ENCODE data around the gene NUDT8.

The NUDT8 gene

GRCh38 chr11:67633758-67634365, 4.1 kb upstream of the NUDT8 start:
- no peak for TF ChIP-seq ZNF565 (CRISPR knock-in tag; conservative IDR thresholded peaks at IDR 0.05; ENCODE audit: low read depth)
- no peak for TF ChIP-seq BACH2 (CRISPR knock-in tag; IDR thresholded peaks at IDR 0.05; ENCODE audit: borderline replicate concordance)
- no peak for TF ChIP-seq TSHZ2 (CRISPR knock-in tag; IDR thresholded peaks at IDR 0.05)
- TF ChIP-seq OSR1 (CRISPR knock-in tag; IDR thresholded peaks at IDR 0.05) = no peak
- no peak for TF ChIP-seq POU6F1 (CRISPR knock-in tag; IDR thresholded peaks at IDR 0.05; ENCODE audit: borderline replicate concordance, low read depth)
- no peak for TF ChIP-seq ZNF70 (CRISPR knock-in tag; IDR thresholded peaks at IDR 0.05)
- no peak for TF ChIP-seq ZC3H10 (CRISPR knock-in tag; IDR thresholded peaks at IDR 0.05)
- no peak for TF ChIP-seq ZFP30 (CRISPR knock-in tag; IDR thresholded peaks at IDR 0.05)
- TF ChIP-seq SNAI2 (CRISPR knock-in tag; IDR thresholded peaks at IDR 0.05) = no peak
- TF ChIP-seq PATZ1 (CRISPR knock-in tag; IDR thresholded peaks at IDR 0.05; ENCODE audit: borderline replicate concordance) = no peak
- no peak for TF ChIP-seq ARNTL (CRISPR knock-in tag; IDR thresholded peaks at IDR 0.05; ENCODE audit: borderline replicate concordance, low read depth)
- TF ChIP-seq GLIS3 (CRISPR knock-in tag; IDR thresholded peaks at IDR 0.05) = no peak
- no peak for TF ChIP-seq TCF4 (CRISPR knock-in tag; IDR thresholded peaks at IDR 0.05; ENCODE audit: borderline replicate concordance)
- no peak for TF ChIP-seq ZFP3 (CRISPR knock-in tag; IDR thresholded peaks at IDR 0.05)
- no peak for TF ChIP-seq ISL1 (CRISPR knock-in tag; IDR thresholded peaks at IDR 0.05)
- TF ChIP-seq ESRRG (CRISPR knock-in tag; IDR thresholded peaks at IDR 0.05) = no peak
- no peak for TF ChIP-seq CREB5 (CRISPR knock-in tag; IDR thresholded peaks at IDR 0.05; ENCODE audit: low read depth)
- TF ChIP-seq ZNF8 (CRISPR knock-in tag; IDR thresholded peaks at IDR 0.05) = no peak
- ATAC-seq = no peak

- TF ChIP-seq RARB (CRISPR knock-in tag; IDR thresholded peaks at IDR 0.05) (no peak), OSR1 (CRISPR knock-in tag; IDR thresholded peaks at IDR 0.05) (no peak), ZC3H10 (CRISPR knock-in tag; IDR thresholded peaks at IDR 0.05) (no peak)
- ATAC-seq = no peak
Measured at GRCh38 chr11:67632982-67633755, 3.4 kb upstream of the NUDT8 start.

GRCh38 chr11:67632175-67632981, 2.6 kb upstream of the NUDT8 start:
- TF ChIP-seq RARB (CRISPR knock-in tag; IDR thresholded peaks at IDR 0.05) = no peak
- no peak for ATAC-seq

GRCh38 chr11:67631853-67632174, 2.1 kb upstream of the NUDT8 start:
- TF ChIP-seq PPARA (CRISPR knock-in tag; IDR thresholded peaks at IDR 0.05; ENCODE audit: borderline replicate concordance) (no peak), ARNTL (CRISPR knock-in tag; IDR thresholded peaks at IDR 0.05; ENCODE audit: borderline replicate concordance, low read depth) (no peak), ZNF565 (CRISPR knock-in tag; conservative IDR thresholded peaks at IDR 0.05; ENCODE audit: low read depth) (no peak), CSDC2 (CRISPR knock-in tag; IDR thresholded peaks at IDR 0.05) (no peak), PATZ1 (CRISPR knock-in tag; IDR thresholded peaks at IDR 0.05; ENCODE audit: borderline replicate concordance) (no peak)
- no peak for ATAC-seq

All from SK-N-SH treated with all-trans-retinoic acid at 6 μM for 48 hours (cell line).